Prostate gland (tissue), 2 donors: ENCODE results near the gene NR1I3.

Experiments used
- POLR2A ChIP-seq: fragments of 450-650 bp; IDR thresholded peaks from one replicate; pipeline ENCODE4 v1.6.1; 2016; ENCODE audit warnings: antibody characterized with exemption, mild to moderate bottlenecking
- POLR2AphosphoS5 ChIP-seq: sonication (generic); formaldehyde crosslinking; IDR thresholded peaks from one replicate; pipeline ENCODE4 v1.6.1; 2017; ENCODE audit warnings: antibody characterized with exemption
- TF ChIP-seq, protein P1 (sequence below), 4 experiments: fragments of 200-600 bp in 2 of 4; fragments of 450-650 bp in 2 of 4; sonication (generic) in 2 of 4; IDR thresholded peaks; 1 replicate in 3 of 4; 2 replicates in 1 of 4; pipeline ENCODE4 v1.5.1; 2016 to 2019; ENCODE audit warnings: antibody characterized with exemption in 4 of 4, mild to moderate bottlenecking in 2 of 4, moderate library complexity in 2 of 4

DNA sequence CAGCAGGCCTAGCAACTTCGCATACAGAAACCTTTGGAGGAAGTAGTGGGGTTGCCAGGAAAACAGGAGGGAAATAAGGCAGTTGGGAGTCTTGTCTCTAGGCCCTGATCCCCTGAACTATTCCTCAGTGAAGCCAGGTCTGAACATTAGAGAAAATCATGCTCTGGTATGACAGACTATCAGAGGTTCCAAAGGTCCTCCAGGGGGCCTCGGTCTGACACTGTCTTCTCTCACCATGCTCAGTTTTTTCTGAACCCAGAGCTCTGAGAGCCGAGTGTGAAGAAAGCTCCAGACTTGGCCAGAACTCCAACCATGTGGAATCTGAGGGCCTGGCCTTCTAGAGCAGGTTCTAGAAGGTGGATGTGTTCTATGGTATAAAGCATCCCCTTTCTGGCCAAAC is 8.1 kb downstream of the NR1I3 start:
- TF ChIP-seq POLR2A (no peak), POLR2AphosphoS5 (no peak)
- TF ChIP-seq, protein P1, sequence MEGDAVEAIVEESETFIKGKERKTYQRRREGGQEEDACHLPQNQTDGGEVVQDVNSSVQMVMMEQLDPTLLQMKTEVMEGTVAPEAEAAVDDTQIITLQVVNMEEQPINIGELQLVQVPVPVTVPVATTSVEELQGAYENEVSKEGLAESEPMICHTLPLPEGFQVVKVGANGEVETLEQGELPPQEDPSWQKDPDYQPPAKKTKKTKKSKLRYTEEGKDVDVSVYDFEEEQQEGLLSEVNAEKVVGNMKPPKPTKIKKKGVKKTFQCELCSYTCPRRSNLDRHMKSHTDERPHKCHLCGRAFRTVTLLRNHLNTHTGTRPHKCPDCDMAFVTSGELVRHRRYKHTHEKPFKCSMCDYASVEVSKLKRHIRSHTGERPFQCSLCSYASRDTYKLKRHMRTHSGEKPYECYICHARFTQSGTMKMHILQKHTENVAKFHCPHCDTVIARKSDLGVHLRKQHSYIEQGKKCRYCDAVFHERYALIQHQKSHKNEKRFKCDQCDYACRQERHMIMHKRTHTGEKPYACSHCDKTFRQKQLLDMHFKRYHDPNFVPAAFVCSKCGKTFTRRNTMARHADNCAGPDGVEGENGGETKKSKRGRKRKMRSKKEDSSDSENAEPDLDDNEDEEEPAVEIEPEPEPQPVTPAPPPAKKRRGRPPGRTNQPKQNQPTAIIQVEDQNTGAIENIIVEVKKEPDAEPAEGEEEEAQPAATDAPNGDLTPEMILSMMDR (IDR thresholded peaks at IDR 0.05), result no peak
